Sigmoid colon (tissue), 4 donors: ENCODE results near the gene COX5B.
"Not testable (repeated sequence)": the region's sequence is repeated elsewhere in the genome, so short reads cannot be mapped to it uniquely, and the experiment has no call there.

Experiments
- POLR2AphosphoS5 ChIP-seq, 4 donors: sonication (generic); formaldehyde crosslinking; IDR thresholded peaks; one replicate each; pipeline ENCODE4 v1.6.1; 2017; ENCODE audit warnings: antibody characterized with exemption in 4 of 4
- TF ChIP-seq, protein P1 (sequence below), 4 experiments: fragments of 450-650 bp in 3 of 4; fragments of 200-600 bp in 1 of 4; IDR thresholded peaks; one replicate each; pipeline ENCODE4 v1.5.1; 2016 to 2019; ENCODE audit warnings: antibody characterized with exemption in 4 of 4, mild to moderate bottlenecking in 3 of 4, moderate library complexity in 2 of 4

DNA sequence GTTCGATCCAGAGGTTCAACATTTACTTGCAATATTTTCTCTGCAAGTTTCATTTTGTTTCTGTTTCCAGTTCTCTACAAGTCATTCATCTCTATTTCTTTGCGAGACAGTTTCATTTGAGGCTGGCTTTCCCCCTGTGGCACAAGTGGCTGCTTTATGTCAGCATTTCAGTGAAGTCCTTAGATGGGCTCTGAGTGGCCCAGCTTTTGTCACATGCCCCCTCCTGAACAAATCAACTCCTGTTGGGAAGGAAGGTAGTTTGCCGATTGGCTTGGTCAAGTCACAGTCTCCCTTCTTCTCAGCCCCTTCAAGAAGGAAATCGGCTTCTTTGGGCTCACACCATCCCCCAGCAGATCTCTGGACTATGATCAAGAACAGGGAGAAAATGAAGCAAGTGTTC, 37.1 kb upstream of the COX5B start:
- not testable (repeated sequence) for TF ChIP-seq POLR2AphosphoS5 (IDR thresholded peaks at IDR 0.05)
- TF ChIP-seq, protein P1, sequence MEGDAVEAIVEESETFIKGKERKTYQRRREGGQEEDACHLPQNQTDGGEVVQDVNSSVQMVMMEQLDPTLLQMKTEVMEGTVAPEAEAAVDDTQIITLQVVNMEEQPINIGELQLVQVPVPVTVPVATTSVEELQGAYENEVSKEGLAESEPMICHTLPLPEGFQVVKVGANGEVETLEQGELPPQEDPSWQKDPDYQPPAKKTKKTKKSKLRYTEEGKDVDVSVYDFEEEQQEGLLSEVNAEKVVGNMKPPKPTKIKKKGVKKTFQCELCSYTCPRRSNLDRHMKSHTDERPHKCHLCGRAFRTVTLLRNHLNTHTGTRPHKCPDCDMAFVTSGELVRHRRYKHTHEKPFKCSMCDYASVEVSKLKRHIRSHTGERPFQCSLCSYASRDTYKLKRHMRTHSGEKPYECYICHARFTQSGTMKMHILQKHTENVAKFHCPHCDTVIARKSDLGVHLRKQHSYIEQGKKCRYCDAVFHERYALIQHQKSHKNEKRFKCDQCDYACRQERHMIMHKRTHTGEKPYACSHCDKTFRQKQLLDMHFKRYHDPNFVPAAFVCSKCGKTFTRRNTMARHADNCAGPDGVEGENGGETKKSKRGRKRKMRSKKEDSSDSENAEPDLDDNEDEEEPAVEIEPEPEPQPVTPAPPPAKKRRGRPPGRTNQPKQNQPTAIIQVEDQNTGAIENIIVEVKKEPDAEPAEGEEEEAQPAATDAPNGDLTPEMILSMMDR (IDR thresholded peaks at IDR 0.05) = not testable (repeated sequence)
